Ishikawa (cell line): ENCODE data around the gene C22orf23.

Experiments
- CEBPB ChIP-seq: IDR thresholded peaks from 2 replicates; pipeline ENCODE4 v1.6.1; 2012
- CREB1 ChIP-seq: IDR thresholded peaks from 2 replicates; pipeline ENCODE4 v1.6.1; 2012; ENCODE audit warnings: low read depth
- EGR1 ChIP-seq: IDR thresholded peaks from 2 replicates; pipeline ENCODE4 v1.6.1; 2012
- EP300 ChIP-seq: IDR thresholded peaks from 2 replicates; pipeline ENCODE4 v1.6.1; 2012; ENCODE audit warnings: borderline replicate concordance
- FOXM1 ChIP-seq: IDR thresholded peaks from 2 replicates; pipeline ENCODE4 v1.6.1; 2012; ENCODE audit warnings: low read depth, borderline replicate concordance
- MAX ChIP-seq: IDR thresholded peaks from 2 replicates; pipeline ENCODE4 v1.6.1; 2012
- NFIC ChIP-seq: IDR thresholded peaks from 2 replicates; pipeline ENCODE4 v1.6.1; 2012
- RAD21 ChIP-seq: IDR thresholded peaks from 2 replicates; pipeline ENCODE4 v1.6.1; 2012; ENCODE audit warnings: low read depth
- REST ChIP-seq: IDR thresholded peaks from 2 replicates; pipeline ENCODE4 v1.6.1; 2012; ENCODE audit warnings: low read depth, mild to moderate bottlenecking
- TAF1 ChIP-seq: IDR thresholded peaks from 2 replicates; pipeline ENCODE4 v1.6.1; 2012; ENCODE audit warnings: low read depth, mild to moderate bottlenecking
- TCF12 ChIP-seq: IDR thresholded peaks from 2 replicates; pipeline ENCODE4 v1.6.1; 2012; ENCODE audit warnings: low read depth
- TEAD4 ChIP-seq: IDR thresholded peaks from 2 replicates; pipeline ENCODE4 v1.6.1; 2012
- USF1 ChIP-seq: IDR thresholded peaks from 2 replicates; pipeline ENCODE4 v1.6.1; 2012
- YY1 ChIP-seq: IDR thresholded peaks from 2 replicates; pipeline ENCODE4 v1.6.1; 2012; ENCODE audit warnings: low read depth
- ZBTB7A ChIP-seq: IDR thresholded peaks from 2 replicates; pipeline ENCODE4 v1.6.1; 2012; ENCODE audit warnings: low read depth

C22orf23 gene

GRCh38 chr22:37916311-37916710 is 37.1 kb downstream of the C22orf23 start:
- TF ChIP-seq CEBPB = no peak
- TF ChIP-seq YY1 = no peak
- no peak for TF ChIP-seq FOXM1

- TF ChIP-seq REST (no peak), MAX (no peak), USF1 (no peak), TEAD4 (no peak), NFIC (no peak), TAF1 (no peak), CEBPB (no peak), TCF12 (no peak), RAD21 (no peak), EP300 (no peak), EGR1 (no peak), ZBTB7A (no peak), FOXM1 (no peak), YY1 (no peak), CREB1 (no peak)
Measured at GRCh38 chr22:37913233-37913721, 40.1 kb downstream of the C22orf23 start.

GRCh38 chr22:37912171-37912570 is 41.2 kb downstream of the C22orf23 start:
- TF ChIP-seq TCF12 (no peak), RAD21 (no peak), EGR1 (no peak), NFIC (no peak), MAX (no peak), CEBPB (no peak), REST (no peak), TEAD4 (no peak), TAF1 (no peak), FOXM1 (no peak), YY1 (no peak), CREB1 (no peak), ZBTB7A (no peak), USF1 (no peak), EP300 (no peak)

GRCh38 chr22:37911697-37912096 is 41.7 kb downstream of the C22orf23 start:
- TF ChIP-seq ZBTB7A (no peak), YY1 (no peak), MAX (no peak), RAD21 (no peak), CEBPB (no peak), NFIC (no peak)

GRCh38 chr22:37910890-37911672 is 42.3 kb downstream of the C22orf23 start:
- TF ChIP-seq MAX = no peak

- TF ChIP-seq REST = no peak
Measured at GRCh38 chr22:37909766-37910165, 43.6 kb downstream of the C22orf23 start.
